Sigmoid colon (tissue), 7 donors: Measurements from ENCODE around the gene UGT1A10. TPM values are rescaled to one million over a fixed set of nuclear protein-coding genes. Genes with fewer than 3 reads are reported as not detected.
A peak's percentile ranks its signal among the peaks of the same experiment; 100 is the strongest.

Source experiments
- DNase-seq: peaks from one replicate; pipeline ENCODE4 v3.0.0-alpha.2; 2019
- H3K27ac ChIP-seq, 4 donors: fragments of 200-600 bp; sonication (generic); one replicate each; pipeline ENCODE4 v1.5.1; 2016 to 2019; ENCODE audit warnings: mild to moderate bottlenecking in 1 of 4
- H3K27me3 ChIP-seq, 3 donors: fragments of 200-600 bp; sonication (generic); one replicate each; pipeline ENCODE4 v1.5.1; 2019; ENCODE audit warnings: mild to moderate bottlenecking in 1 of 3
- H3K36me3 ChIP-seq, 4 donors: fragments of 200-600 bp; sonication (generic); one replicate each; pipeline ENCODE4 v1.5.1; 2016 to 2019
- H3K4me1 ChIP-seq, 4 donors: fragments of 200-600 bp; sonication (generic); one replicate each; pipeline ENCODE4 v1.5.1; 2017 to 2019
- H3K4me3 ChIP-seq, 4 donors: fragments of 200-600 bp; sonication (generic); one replicate each; pipeline ENCODE4 v1.5.1; 2017 to 2019; ENCODE audit warnings: mild to moderate bottlenecking in 2 of 4, moderate library complexity in 1 of 4
- H3K9me3 ChIP-seq, 4 donors: fragments of 200-600 bp in 3 of 4; sonication (generic) in 3 of 4; one replicate each; pipeline versions ENCODE4 v1.5.1 to v1.6.1; 2013 to 2019
- EP300 ChIP-seq, 4 donors: sonication (generic); formaldehyde crosslinking; IDR thresholded peaks; one replicate each; pipeline ENCODE4 v1.6.1; 2017; ENCODE audit warnings: antibody characterized with exemption in 4 of 4
- POLR2A ChIP-seq, 2 donors: fragments of 450-650 bp; IDR thresholded peaks; one replicate each; pipeline ENCODE4 v1.6.1; 2016; ENCODE audit warnings: antibody characterized with exemption in 2 of 2, mild to moderate bottlenecking in 2 of 2, moderate library complexity in 2 of 2
- POLR2AphosphoS5 ChIP-seq, 4 donors: sonication (generic); formaldehyde crosslinking; IDR thresholded peaks; one replicate each; pipeline ENCODE4 v1.6.1; 2017; ENCODE audit warnings: antibody characterized with exemption in 4 of 4
- WGBS, 2 donors: extraction: QIAGEN DNeasy Blood & Tissue Kit; methylation state at CpG; one replicate each; pipeline ENCODE4 v1.1.7; 2013; 5-methylcytosine and 5-hydroxymethylcytosine counted together
- intact Hi-C: fragments of 100-400 bp; cut with DNase I; formaldehyde crosslinking; loops from one replicate; pipeline ENCODE4 v1.15.1; 2023
- polyA plus RNA-seq, 3 donors: library from polyadenylated mRNA; stranded (reverse); fragments of 200-250 nt; gene quantifications; one replicate each; pipeline ENCODE4 v1.2.3, GENCODE V29; 2013
- total RNA-seq, 4 donors: library from RNA; depleted of rRNA; stranded (reverse); fragments of >200 nt; gene quantifications; one replicate each; pipeline ENCODE4 v1.1.0, GENCODE V29; 2016
- TF ChIP-seq, protein P1 (sequence below), 4 experiments: fragments of 450-650 bp in 3 of 4; fragments of 200-600 bp in 1 of 4; IDR thresholded peaks; one replicate each; pipeline ENCODE4 v1.5.1; 2016 to 2019; ENCODE audit warnings: antibody characterized with exemption in 4 of 4, mild to moderate bottlenecking in 3 of 4, moderate library complexity in 2 of 4
- donor health status: healthy with polysubstance abuse.
- donor health status: Bipolar disorder and iron deficiency.
- donor health status: healthy.

UGT1A10 gene
- total and polyA plus RNA-seq, 7 donors, result 10.8 to 27.3 (median 19.7) TPM; not detected in 4

DNA sequence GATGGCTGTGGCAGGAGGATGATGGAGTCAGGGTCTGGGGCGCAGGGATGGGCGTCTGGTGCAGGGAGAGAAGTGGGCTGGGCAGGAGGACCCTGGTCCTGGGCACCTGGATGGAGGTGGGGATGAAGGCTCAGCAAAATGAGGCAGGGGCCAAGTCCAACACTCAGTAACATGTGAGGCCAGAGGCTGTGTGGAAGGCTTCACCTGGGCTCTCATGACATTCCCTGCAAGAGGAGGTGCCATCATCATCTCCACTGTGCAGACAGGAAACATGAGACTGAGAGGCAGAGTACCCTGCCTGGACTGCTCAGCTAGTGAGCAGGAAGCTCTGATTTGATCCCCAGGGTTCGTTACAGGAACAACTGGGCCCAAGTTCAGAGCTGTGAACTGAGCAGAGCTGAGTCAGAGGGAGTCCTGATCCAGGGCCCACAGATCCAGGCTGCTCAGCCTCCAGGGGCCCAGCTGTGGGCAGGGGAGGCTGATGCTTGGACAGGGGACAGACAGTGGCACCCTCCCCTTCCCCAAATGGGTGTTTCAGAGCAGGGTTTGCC lies 181.2 kb downstream of the UGT1A10 start:
- 81 to 82% methylated on average over 3 of the region's 3 CpGs for WGBS, 2 donors
- H3K27ac ChIP-seq, result no peak overlapping the region
- H3K4me1 ChIP-seq, result no peaks in the 10 kb centered on the region
- H3K4me3 ChIP-seq, result no peak overlapping the region
- intact Hi-C loops, result no loop called here
- TF ChIP-seq POLR2AphosphoS5 (IDR thresholded peaks at IDR 0.05) (no peak), EP300 (IDR thresholded peaks at IDR 0.05) (no peak), POLR2A (IDR thresholded peaks at IDR 0.05) (no peak)
- TF ChIP-seq, protein P1, sequence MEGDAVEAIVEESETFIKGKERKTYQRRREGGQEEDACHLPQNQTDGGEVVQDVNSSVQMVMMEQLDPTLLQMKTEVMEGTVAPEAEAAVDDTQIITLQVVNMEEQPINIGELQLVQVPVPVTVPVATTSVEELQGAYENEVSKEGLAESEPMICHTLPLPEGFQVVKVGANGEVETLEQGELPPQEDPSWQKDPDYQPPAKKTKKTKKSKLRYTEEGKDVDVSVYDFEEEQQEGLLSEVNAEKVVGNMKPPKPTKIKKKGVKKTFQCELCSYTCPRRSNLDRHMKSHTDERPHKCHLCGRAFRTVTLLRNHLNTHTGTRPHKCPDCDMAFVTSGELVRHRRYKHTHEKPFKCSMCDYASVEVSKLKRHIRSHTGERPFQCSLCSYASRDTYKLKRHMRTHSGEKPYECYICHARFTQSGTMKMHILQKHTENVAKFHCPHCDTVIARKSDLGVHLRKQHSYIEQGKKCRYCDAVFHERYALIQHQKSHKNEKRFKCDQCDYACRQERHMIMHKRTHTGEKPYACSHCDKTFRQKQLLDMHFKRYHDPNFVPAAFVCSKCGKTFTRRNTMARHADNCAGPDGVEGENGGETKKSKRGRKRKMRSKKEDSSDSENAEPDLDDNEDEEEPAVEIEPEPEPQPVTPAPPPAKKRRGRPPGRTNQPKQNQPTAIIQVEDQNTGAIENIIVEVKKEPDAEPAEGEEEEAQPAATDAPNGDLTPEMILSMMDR (IDR thresholded peaks at IDR 0.05), result no peak
- DNase-seq, result peak; percentile 39
- peaks cover 0 to 1% (median 0%) of the 10 kb centered on the region in 4 donors for H3K9me3 ChIP-seq
- H3K36me3 ChIP-seq, result no peaks in the 10 kb centered on the region
- H3K27me3 ChIP-seq, result no peaks in the 10 kb centered on the region

DNA sequence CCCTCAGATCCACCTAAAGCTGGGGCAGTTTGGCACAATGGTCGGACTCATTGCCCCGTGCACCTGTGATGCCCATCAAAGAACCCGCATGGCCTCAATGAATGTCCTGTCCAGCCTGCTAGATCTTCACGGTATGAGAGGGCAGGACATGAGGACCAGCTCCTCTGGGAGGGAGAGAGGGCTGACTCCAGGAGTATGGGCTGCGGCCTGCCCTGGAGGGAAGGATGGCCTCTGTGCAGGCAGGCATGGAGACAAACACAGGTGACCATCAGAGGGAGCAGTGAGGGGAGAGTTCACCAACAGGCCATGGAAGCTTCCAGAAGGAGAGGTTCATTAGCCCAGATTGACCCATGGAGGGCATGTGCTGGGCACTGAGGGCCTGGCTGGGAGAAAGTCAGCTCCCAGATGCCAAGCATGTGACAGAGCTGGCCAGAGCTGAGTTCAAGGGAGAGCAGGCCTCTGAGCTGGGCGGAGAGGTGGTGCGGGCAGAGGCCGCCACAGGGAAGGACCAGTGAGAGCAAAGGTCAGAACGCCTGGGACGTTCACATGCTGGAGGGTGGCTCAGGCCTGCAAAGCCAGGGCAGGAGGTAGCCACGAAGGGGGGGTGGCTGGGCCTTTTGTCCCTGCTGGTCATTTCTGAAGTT lies 181.9 kb downstream of the UGT1A10 start:
- Histone ChIP-seq H3K4me1 (no peaks in the 10 kb centered on the region), H3K36me3 (no peaks in the 10 kb centered on the region), H3K27ac (no peak overlapping the region), H3K27me3 (no peaks in the 10 kb centered on the region), H3K9me3 (peaks cover 0 to 1% (median 0%) of the 10 kb centered on the region in 4 donors), H3K4me3 (no peak overlapping the region)
- intact Hi-C loops, result no loop called here
- no peak for DNase-seq
- WGBS, 2 donors, result 81 to 91% methylated on average over 11 of the region's 11 CpGs
- no peak for TF ChIP-seq POLR2A (IDR thresholded peaks at IDR 0.05)
- TF ChIP-seq, protein P1 (IDR thresholded peaks at IDR 0.05), result no peak
- TF ChIP-seq POLR2AphosphoS5 (IDR thresholded peaks at IDR 0.05), result no peak
- no peak for TF ChIP-seq EP300 (IDR thresholded peaks at IDR 0.05)

DNA sequence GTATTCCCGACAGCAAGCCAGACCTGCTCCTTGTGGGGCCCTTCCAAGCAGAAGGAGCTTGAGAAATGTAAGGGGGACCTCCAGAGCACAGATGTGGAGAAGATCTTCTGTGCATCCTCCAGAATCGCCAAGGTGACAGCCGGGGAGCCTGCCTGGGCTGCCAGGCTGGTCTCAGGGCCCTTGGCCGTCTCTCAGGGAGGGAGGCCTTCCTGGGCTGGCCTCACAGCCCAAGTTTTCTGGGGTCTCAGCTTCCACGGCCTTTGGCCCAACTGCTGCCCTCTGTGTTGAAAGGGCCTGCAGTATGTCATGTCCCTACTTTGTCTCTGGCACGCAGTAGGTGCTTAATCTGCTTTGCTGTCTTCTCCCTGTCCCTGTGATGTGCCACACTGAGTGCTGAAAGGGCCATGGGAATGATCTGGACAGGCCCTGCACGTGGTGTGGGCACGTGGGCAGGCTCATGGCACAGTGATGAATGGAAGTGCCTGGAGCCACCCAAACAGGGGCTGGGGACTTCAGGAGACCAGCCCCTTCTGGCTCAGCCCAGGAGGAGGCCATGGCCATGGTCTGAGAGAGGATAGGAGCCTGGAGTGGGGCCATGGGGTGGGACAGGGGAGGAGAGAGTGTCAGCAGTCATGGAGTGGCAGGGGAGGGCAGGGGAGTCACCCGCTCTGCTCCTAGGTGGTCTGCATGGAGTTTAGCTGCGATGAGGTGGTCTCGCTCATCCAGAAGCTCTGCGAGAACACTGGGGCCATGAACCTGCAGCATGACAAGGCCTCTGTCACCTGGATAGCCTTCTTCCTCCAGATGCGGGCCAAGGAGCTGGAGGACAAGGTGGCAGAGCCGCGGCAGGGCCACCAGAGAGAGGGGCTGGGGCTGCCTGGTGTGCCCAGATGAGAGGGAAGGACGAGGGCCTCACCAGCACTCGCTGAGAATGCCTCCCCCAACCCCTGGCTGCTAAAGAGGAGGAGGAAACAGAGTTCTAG lies 182.7 kb downstream of the UGT1A10 start:
- DNase-seq, result peak; percentile 48
- Histone ChIP-seq H3K36me3 (no peaks in the 10 kb centered on the region), H3K27me3 (no peaks in the 10 kb centered on the region), H3K4me3 (no peak overlapping the region), H3K4me1 (no peaks in the 10 kb centered on the region), H3K9me3 (peaks cover 0 to 1% (median 0%) of the 10 kb centered on the region in 4 donors), H3K27ac (no peak overlapping the region)
- intact Hi-C loops, result no loop called here
- WGBS, 2 donors, result 83 to 84% methylated on average over 17 of the region's 17 CpGs
- TF ChIP-seq POLR2AphosphoS5 (IDR thresholded peaks at IDR 0.05) (no peak), EP300 (IDR thresholded peaks at IDR 0.05) (no peak), POLR2A (IDR thresholded peaks at IDR 0.05) (no peak)
- TF ChIP-seq, protein P1 (IDR thresholded peaks at IDR 0.05), result no peak

DNA sequence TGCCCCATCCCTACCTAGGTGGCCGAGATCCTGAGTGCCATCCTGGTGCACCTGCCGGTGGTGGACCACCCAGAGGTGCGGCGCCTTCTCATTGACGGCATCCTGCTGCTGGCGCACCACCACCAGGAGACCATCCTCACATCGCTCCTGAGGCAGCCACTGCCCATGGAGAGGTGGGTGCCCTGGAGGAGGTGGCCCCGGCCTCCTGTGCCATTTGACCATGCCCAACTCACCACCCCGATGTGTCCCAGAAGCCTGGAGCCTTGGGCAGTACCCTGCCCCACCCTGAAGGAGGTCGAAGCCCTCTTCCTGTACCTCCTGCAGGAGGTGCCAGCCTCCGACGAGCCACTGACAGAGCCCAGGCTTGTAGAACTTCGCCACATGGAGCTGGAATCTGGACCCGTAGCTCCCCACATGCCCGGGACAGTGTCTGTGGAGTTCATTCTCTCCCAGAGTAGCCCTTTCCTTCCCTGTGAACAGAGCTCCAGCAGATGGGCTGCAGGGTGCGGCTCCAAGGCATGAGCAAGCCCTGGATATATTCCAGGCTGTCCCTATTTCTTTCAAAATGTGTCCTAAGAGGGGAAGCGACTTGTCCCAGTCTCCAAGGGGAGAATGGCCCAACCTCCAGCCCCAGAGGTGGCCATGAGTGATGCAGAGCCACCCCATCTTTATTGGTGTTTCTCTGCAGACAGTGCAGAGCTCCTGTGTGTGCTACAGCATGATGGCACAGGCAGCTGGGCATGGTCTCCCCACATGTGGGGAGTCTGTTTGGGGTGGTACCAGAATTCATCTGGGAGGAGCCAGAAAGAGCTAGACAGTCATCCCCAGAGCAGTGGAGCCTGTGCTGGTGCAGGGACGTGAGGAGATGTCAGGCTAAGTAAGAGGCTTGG lies 183.9 kb downstream of the UGT1A10 start:
- Histone ChIP-seq H3K27ac (no peak overlapping the region), H3K27me3 (no peaks in the 10 kb centered on the region), H3K4me1 (no peaks in the 10 kb centered on the region), H3K9me3 (no peaks in the 10 kb centered on the region), H3K4me3 (no peak overlapping the region), H3K36me3 (no peaks in the 10 kb centered on the region)
- WGBS, 2 donors, result 86 to 88% methylated on average over 18 of the region's 18 CpGs
- intact Hi-C loops, result no loop called here
- TF ChIP-seq, protein P1 (IDR thresholded peaks at IDR 0.05), result no peak
- TF ChIP-seq POLR2A (IDR thresholded peaks at IDR 0.05) (no peak), POLR2AphosphoS5 (IDR thresholded peaks at IDR 0.05) (no peak), EP300 (IDR thresholded peaks at IDR 0.05) (no peak)
- peak; percentile 54 for DNase-seq
